VCaP (cell line): Measurements from ENCODE around the gene BNIP5.

ENCODE experiments used
- H3K27ac ChIP-seq: fragments of 450-650 bp; 2 replicates; pipeline ENCODE4 v1.5.1; 2017
- CTCF ChIP-seq: fragments of 450-650 bp; conservative IDR thresholded peaks from 2 replicates; pipeline ENCODE4 v1.5.1; 2017; ENCODE audit warnings: mild to moderate bottlenecking, moderate library complexity

BNIP5 gene

GRCh38 chr6:36268478-36269275, 68.0 kb downstream of the BNIP5 start:
- no peak for TF ChIP-seq CTCF

DNA sequence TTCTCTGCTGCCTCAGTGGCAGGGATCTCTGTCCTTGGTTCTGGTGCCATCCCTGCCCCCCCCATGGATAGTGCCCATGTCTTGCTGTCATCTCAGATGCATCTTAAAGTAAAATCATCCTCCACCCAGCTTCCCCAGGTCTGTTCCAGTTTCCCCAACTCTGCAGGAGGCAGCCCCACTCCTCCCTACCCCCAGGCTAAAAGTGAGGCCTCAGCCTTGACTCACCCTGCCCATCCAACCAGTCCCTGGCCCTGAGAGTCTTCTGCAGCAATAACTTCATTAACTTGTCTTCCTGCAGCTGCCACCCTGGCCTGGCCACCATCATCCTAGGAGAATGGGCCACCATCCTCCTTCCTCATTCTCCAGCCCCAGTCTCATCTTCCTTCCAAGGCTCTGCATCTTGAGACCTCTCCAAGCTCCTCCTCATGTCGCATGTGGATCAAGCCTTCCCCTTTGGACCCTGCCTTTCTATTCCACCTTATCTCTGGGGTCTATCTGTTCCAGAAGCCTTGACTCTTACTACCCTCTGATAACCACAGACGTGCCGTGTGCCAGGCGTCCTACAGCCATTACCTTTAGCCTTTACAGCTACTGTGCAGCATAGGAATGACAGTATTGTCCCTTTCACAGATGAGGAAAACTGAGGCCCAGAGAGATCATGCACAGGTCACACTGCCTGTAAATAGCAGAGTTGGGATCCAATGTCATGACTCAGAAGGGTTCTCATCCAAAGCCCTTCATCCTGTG, 68.8 kb downstream of the BNIP5 start:
- H3K27ac ChIP-seq: no peak overlapping the region
- TF ChIP-seq CTCF: no peak

More at GRCh38 chr6:36268478-36269275, 68.0 kb downstream of the BNIP5 start:
- H3K27ac ChIP-seq: no peak overlapping the region

DNA sequence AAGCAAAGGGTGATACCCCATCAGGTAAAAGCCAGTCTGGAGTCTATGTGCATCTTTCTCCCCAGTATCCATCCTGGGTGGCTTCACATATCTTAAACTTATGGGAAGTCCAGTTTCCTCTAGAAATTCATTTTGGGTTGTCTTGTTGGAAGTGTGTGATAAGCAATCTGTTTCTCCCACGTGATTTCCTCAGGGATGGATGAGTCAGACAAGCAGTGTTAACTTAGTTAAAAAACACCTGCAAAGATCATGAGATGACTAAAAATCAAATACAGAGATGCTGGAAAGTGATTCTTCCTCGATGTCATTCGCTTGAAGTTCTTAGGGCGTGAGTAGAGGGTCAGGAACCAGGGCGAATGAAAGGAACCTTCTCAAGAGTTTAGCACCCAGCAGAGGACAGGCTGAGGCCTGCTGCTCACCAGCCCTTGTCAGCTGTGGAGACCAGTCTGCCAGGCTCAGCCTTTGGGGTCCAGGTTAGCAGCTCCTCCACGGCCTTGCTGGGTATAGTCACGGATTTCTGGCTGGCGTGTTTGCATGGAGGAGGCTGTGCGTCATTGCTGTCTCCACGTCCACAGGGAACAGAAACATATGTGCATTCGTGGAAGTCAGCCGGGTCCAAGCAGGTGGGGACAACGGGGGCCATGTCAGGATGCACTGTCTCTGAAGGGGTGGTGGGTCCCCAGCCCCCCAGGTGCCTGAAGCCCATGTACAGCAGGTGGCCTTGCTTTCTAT, 69.6 kb downstream of the BNIP5 start:
- TF ChIP-seq CTCF: no peak
- no peak overlapping the region for H3K27ac ChIP-seq
